Spleen (tissue), 7 donors: Measurements from ENCODE around the gene ANKRD6.
"Not testable (repeated sequence)": the region's sequence is repeated elsewhere in the genome, so short reads cannot be mapped to it uniquely, and the experiment has no call there.

Source experiments
- CTCF ChIP-seq, 11 experiments: fragments of 200-600 bp in 7 of 11; fragments of 450-650 bp in 4 of 11; sonication (generic) in 4 of 11; IDR thresholded peaks in 8 of 11; conservative IDR thresholded peaks in 3 of 11; 1 replicate in 7 of 11; 2 replicates in 4 of 11; pipeline versions ENCODE4 v1.4.0 to v1.8.0; 2016 to 2021; ENCODE audit warnings: antibody characterized with exemption in 11 of 11, inconsistent platforms in 4 of 11, mild to moderate bottlenecking in 1 of 11
- POLR2AphosphoS5 ChIP-seq, 3 donors: sonication (generic); formaldehyde crosslinking; IDR thresholded peaks; one replicate each; pipeline ENCODE4 v1.5.1; 2017; ENCODE audit warnings: antibody characterized with exemption in 3 of 3
- donor health status: DM: no; HTN: no; CAD: no; lungs with moderate emphysema.
- donor health status: DM: no; HTN: no; CAD: no.
- donor health status: DM: no; HTN: no; CAD: no.

DNA sequence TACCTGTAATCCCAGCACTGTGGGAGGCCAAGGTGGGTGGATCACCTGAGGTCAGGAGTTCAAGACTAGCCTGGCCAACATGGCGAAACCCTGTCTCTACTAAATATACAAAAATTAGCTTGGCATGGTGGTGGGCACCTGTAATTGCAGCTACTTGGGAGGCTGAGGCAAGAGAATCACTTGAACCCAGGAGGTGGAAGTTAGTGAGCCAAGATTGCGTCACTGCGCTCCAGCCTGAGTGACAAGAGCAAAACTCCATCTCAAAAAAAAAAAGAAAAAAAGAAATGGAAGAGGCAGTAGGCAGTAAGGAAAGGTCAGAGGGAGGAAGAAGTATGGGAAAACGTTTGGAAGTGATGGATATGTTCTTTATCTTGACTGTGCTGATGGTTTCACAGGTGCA lies 35.1 kb upstream of the ANKRD6 start:
- TF ChIP-seq CTCF (IDR thresholded peaks at IDR 0.05 in 8 of 11, conservative IDR thresholded peaks at IDR 0.05 in 3 of 11); POLR2AphosphoS5 (IDR thresholded peaks at IDR 0.05): not testable (repeated sequence)
